ENCODE results near the gene CNPY1. TPM values are rescaled to one million over a fixed set of nuclear protein-coding genes. Genes with fewer than 3 reads are reported as not detected.

CNPY1 gene
- total RNA-seq, 1 donor from 2014 or later: not detected

- intact Hi-C loops (cut with DNase I): no loop called here
- DNase-seq (ENCODE audit: low spot score) (no peak), ATAC-seq (no peak)
These were observed 81.2 kb downstream of the CNPY1 start for GRCh38 chr7:155464948-155465739.

- ATAC-seq: no peak
- intact Hi-C loops (cut with DNase I): no loop called here
- no peak for DNase-seq (ENCODE audit: low spot score)
These were observed 82.2 kb downstream of the CNPY1 start for GRCh38 chr7:155464183-155464582.

GRCh38 chr7:155463114-155463811 lies 83.1 kb downstream of the CNPY1 start:
- ATAC-seq (no peak), DNase-seq (ENCODE audit: low spot score) (no peak)
- intact Hi-C loops (cut with DNase I): no loop called here

GRCh38 chr7:155462163-155462735 lies 84.1 kb downstream of the CNPY1 start:
- DNase-seq (ENCODE audit: low spot score) (no peak), ATAC-seq (no peak)
- intact Hi-C loops (cut with DNase I): no loop called here

DNA sequence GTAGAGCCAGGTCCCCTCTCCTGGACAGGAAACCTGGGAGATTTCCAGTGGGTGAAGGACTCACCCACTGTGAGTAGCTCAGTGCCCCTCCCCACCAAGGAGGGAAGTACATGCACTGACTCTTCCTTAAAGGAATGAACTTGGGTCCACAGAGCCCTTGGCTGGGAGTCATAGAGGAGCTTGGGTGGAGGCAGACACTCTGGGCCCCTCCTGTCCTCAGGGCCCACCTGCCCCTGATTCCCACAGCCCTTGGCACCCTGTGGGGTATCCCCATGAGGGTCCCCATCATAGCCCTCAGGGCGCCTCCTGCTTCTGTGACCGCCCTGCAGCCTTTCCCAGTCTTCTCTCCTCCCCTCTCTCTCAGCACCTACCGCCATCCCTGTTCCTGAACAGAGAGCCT lies 84.7 kb downstream of the CNPY1 start:
- intact Hi-C loops (cut with DNase I): no loop called here
- ATAC-seq (no peak), DNase-seq (ENCODE audit: low spot score) (no peak)

DNA sequence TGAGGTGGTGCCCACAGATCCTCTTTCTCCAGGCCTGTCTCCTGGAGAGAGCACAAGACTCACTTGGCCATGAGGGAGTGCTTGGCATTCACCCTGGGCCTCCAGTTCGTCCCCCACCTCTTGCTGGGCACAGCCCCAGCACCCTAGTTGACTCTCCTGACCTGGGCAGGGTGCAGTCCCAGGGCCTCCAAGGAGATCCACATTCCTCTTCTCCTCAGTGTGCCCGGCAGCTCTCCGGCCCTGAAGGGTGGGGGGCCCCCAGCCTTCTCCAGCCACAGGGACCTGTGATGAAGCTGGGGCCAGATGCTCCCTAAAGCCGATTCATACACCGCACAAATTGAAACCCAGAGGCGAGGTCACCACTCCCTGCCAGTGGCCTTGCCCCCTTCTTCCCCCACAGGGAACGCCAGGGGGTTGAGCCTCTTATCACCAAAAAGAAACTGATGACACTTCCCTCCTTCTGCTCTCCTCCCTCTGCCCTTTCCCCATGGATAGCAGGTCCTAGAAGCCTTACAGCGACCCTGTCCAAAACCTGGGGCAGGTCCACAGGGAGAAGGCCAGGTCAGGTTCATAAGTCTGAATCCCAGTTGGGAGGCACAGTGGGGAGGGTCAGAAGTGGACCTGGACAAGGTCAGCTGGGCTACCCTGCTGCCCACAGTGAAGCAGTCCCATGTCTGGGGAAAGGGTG lies 85.3 kb downstream of the CNPY1 start:
- ATAC-seq (no peak), DNase-seq (ENCODE audit: low spot score) (no peak)

GRCh38 chr7:155459700-155460461 lies 86.5 kb downstream of the CNPY1 start:
- DNase-seq (ENCODE audit: low spot score) (no peak), ATAC-seq (no peak)
- intact Hi-C loops (cut with DNase I): loop anchor here (10.0 kb wide), 1 partner anchor 45 kb away; no protein-coding TSS in a partner anchor

More for the DNA sequence above, 85.3 kb downstream of the CNPY1 start:
- intact Hi-C loops (cut with DNase I): no loop called here

- intact Hi-C loops (cut with DNase I): loop anchor here (10.0 kb wide), 1 partner anchor 46 kb away; no protein-coding TSS in a partner anchor
- ATAC-seq (no peak), DNase-seq (ENCODE audit: low spot score) (no peak)
These were observed 87.3 kb downstream of the CNPY1 start for GRCh38 chr7:155458878-155459699.

- intact Hi-C loops (cut with DNase I): loop anchor here (10.0 kb wide), 1 partner anchor 47 kb away; no protein-coding TSS in a partner anchor
- no peak for ATAC-seq
- no peak for DNase-seq (ENCODE audit: low spot score)
These were observed 88.1 kb downstream of the CNPY1 start, which contains the start of gene EN2 for GRCh38 chr7:155458111-155458877. Gene EN2, plus strand, starts transcription at chr7:155458129. Its CDS starts 249 bp downstream, at chr7:155458378.

DNA sequence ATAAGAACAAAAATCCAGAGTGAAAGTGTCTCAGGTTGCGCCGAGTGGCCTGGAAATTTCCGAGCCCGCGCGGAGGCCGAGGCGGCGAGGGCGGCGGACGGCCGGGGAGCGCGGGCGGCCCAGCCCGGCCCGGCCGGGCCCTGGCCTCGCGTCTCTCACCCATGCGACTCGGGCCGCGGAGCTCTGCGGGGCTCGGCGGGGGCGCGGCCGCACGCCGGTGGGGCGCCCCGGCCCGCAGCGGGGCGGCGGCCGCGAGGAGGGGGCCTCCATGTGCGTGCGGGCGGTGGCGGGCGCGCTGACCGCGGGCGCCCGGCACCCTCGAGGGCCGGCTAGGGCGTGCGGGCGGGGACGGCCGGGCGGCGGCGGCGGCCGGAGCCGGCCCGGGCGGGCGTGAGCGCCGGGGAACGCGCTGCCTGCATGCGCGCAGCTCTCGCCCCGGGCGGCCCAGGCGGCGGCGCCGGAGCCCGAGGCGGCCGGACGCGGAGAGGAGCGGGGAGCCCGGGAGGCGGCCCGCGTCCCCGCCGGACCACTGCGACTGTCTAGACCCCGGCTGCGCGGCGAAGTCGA lies 88.7 kb downstream of the CNPY1 start:
- DNase-seq (ENCODE audit: low spot score) (no peak), ATAC-seq (no peak)
- intact Hi-C loops (cut with DNase I): loop anchor here (10.0 kb wide), 1 partner anchor 47 kb away; no protein-coding TSS in a partner anchor

- intact Hi-C loops (cut with DNase I): loop anchor here (10.0 kb wide), 1 partner anchor 48 kb away; no protein-coding TSS in a partner anchor
- DNase-seq (ENCODE audit: low spot score) (peak; percentile 75), ATAC-seq (peak; percentile 83)
These were observed 89.4 kb downstream of the CNPY1 start for GRCh38 chr7:155456738-155457543.

- DNase-seq (ENCODE audit: low spot score) (no peak), ATAC-seq (no peak)
- intact Hi-C loops (cut with DNase I): loop anchor here (10.0 kb wide), 1 partner anchor 49 kb away; no protein-coding TSS in a partner anchor
These were observed 90.3 kb downstream of the CNPY1 start for GRCh38 chr7:155455776-155456737.

DNA sequence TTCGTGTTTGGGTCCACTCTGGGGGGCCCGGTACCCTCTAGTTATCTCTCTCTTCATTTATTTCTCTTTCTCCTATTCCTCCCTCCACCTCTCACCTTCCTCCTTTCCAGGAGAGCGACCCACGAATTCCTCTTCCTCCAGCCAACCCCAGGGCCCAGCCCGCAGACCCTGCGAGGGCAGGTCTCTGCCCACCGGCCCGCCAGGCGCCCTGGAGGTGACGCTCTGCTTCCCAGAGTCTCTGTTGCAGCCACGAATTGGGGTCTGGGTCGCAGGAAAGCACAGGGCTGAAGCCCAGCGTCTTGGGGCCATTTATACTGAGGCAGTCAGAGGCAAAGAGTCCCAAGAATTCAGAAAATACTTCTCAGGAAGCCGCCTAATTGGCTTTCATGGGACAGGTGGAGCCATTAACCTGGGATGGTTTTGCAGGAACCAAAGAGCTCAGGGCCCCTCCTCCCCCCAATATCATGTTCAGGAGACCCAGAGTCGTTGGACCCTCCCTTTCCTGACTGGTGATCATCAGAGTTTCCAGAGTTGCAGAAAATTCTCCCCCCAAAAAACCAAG lies 91.1 kb downstream of the CNPY1 start:
- intact Hi-C loops (cut with DNase I): loop anchor here (10.0 kb wide), 1 partner anchor 50 kb away; no protein-coding TSS in a partner anchor
- DNase-seq (ENCODE audit: low spot score): no peak

More for the DNA sequence above, 91.1 kb downstream of the CNPY1 start:
- no peak for ATAC-seq
